ENCODE data around the gene F11R. TPM values are rescaled to one million over a fixed set of nuclear protein-coding genes. Genes with fewer than 3 reads are reported as not detected.

The F11R gene
- total RNA-seq (2016; rRNA removed; fragmentation: Illumina TruSeq; extraction: Trizol) = 41.4 and 95.8 TPM in 2 replicates
- 4.5 and 5.4 TPM in 2 replicates for total RNA-seq (2016; cell fraction: cytosol; rRNA removed; fragmentation: Illumina TruSeq; extraction: Trizol; ENCODE audit: low read depth)
- 42.0 and 91.4 TPM in 2 replicates for total RNA-seq (2016; cell fraction: insoluble cytoplasmic fraction; rRNA removed; fragmentation: Illumina TruSeq; extraction: Trizol)
- total RNA-seq (2016; cell fraction: membrane; rRNA removed; fragmentation: Illumina TruSeq; extraction: Trizol) = 13.3 and 15.6 TPM in 2 replicates
- total RNA-seq (2016; cell fraction: nucleus; rRNA removed; fragmentation: Illumina TruSeq; extraction: Trizol) = 73.4 and 78.1 TPM in 2 replicates
- polyA plus RNA-seq (2011; rRNA removed) = 105 and 145 TPM in 2 replicates
- 97.9 and 106 TPM in 2 replicates for polyA plus RNA-seq (2011; cell fraction: cytosol; rRNA removed)
- polyA plus RNA-seq (2011; cell fraction: nucleus; rRNA removed) = 65.0 and 70.1 TPM in 2 replicates
- polyA plus RNA-seq (2012) = 48.5 and 60.7 TPM in 2 replicates
- 4.5 and 4.7 TPM in 2 replicates for polyA plus RNA-seq (2016; cell fraction: cytosol; fragmentation: Illumina TruSeq; extraction: Trizol; ENCODE audit: low read depth)
- 24.5 and 27.5 TPM in 2 replicates for polyA plus RNA-seq (2016; cell fraction: insoluble cytoplasmic fraction; fragmentation: Illumina TruSeq; extraction: Trizol; ENCODE audit: low read depth)
- polyA plus RNA-seq (2016; cell fraction: membrane; fragmentation: Illumina TruSeq; extraction: Trizol; ENCODE audit: low read depth) = 8.6 and 9.1 TPM in 2 replicates
- polyA plus RNA-seq (2016; cell fraction: nucleus; fragmentation: Illumina TruSeq; extraction: Trizol; ENCODE audit: insufficient read depth, low read depth) = 69.9 and 80.4 TPM in 2 replicates
- polyA minus RNA-seq (2011; rRNA and poly(A)+ RNA removed; ENCODE audit: low replicate concordance) = 95.1 and 327 TPM in 2 replicates
- 74.7 and 90.1 TPM in 2 replicates for polyA minus RNA-seq (2011; cell fraction: cytosol; rRNA and poly(A)+ RNA removed)
- 27.6 and 39.4 TPM in 2 replicates for polyA minus RNA-seq (2011; cell fraction: nucleus; rRNA and poly(A)+ RNA removed)
- percentile 77 among the genes with signal in this experiment for Bru-seq, nascent RNA
- percentile 97 among the genes with signal in this experiment for BruChase-seq, experiment 1, labeled RNA remaining after a 6-hour chase
- percentile 92 among the genes with signal in this experiment for BruChase-seq, experiment 2, labeled RNA remaining after a 2-hour chase
- long read RNA-seq, experiment 1, partial matches to known transcripts = 0 of 8 reads
- long read RNA-seq, experiment 1, other reads (novel, unspliced or antisense) = 8 of 8 reads
- long read RNA-seq, experiment 2, partial matches to known transcripts = 1 of 141 reads
- long read RNA-seq, experiment 2, other reads (novel, unspliced or antisense) = 140 of 141 reads

DNA sequence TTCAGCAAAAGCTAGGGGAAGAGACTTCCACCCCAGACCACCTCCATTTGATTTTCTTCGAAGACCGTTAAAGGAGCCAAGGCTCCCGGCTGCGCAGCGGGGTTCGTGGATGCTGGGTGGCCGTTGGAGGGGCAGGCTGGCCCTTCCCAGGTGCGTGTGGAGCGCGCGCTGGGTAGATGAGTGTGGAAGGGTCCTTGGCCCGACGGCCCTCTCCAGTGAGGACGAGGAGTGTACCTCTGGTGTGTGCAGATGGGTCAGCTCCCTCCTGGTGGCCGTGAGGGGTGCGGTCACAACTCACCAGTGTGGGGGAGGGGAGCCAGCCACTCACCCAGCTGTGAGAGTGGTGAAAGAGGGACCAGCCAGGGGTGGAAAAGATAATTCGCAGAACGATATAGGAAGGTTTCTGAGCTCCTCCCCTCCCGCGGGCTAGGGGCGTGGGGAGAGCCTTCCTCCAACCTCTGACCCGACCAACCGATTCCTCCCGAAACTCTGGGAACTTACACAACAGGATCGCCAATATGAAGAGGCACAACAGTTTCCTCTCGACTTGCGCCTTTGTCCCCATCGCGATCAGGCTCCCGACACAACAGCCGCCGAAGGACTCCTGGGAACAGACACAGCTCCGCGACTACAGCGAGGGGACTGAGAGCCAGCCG, at the start of gene F11R:
TSS of gene F11R (minus strand) at position 644 of the 656 bp plus-strand sequence. CDS start at position 565, 79 bp downstream.
- ATAC-seq (peak; percentile 80), DNase-seq (ENCODE audit: low spot score) (peak; percentile 62), FAIRE-seq (no peak)
- no peaks in the 10 kb centered on the region for H3K9me3 ChIP-seq (ENCODE audit: low read length)
- no peaks in the 10 kb centered on the region; a peak in 1 of 5 replicates for H3K27me3 ChIP-seq (ENCODE audit: control insufficient read depth in 1 of 2, insufficient read depth in 2 of 2, low read length in 2 of 2)
- no peaks in the 10 kb centered on the region for H3K36me3 ChIP-seq (replicated peaks in 1 of 2; ENCODE audit: control insufficient read depth in 1 of 2, insufficient read depth in 2 of 2, low read length in 2 of 2)
- WGBS (ENCODE audit: low lambda C conversion rate) = 2% methylated on average over 20 of the region's 36 CpGs
- POLR2A ChIA-PET = interaction anchor here (0.7 to 2.3 kb wide), 19 partner anchors 8 to 704 kb away, joined by 3 to 60 read pairs (median 5); partner anchors contain the start of genes DEDD, KLHDC9, NIT1 and PFDN2
- 0 out of 2 replicates have a peak, but pooled peaks cover 3% of the 10 kb centered on the region for H4K20me1 ChIP-seq (ENCODE audit: insufficient read depth, low read length)
- H3K27ac ChIP-seq (ENCODE audit: extremely low read length, insufficient read depth, low read length) = peak within 1 kb of the TSS; percentile 75
- in situ Hi-C loops (cut with HindIII; ENCODE audit: extremely low pct_ligation_motif_present, low pct_unique_long_range_greater_than_20kb) = no loop called here
- TSS peak; percentile 80 for BruUV-seq (replicated peaks)
- intact Hi-C loops (cut with micrococcal nuclease; ENCODE audit: unreplicated experiment) = loop anchor here (1.0 kb wide), 2 partner anchors 7 to 23 kb away; no protein-coding TSS in a partner anchor
- H3K4me1 ChIP-seq (ENCODE audit: insufficient read depth, low read length) = peaks cover 52% of the 10 kb centered on the region
- H3K4me2 ChIP-seq (ENCODE audit: low read depth, low read length) = peak within 1 kb of the TSS; percentile 77
- H2AFZ ChIP-seq (ENCODE audit: low read length) = peak within 1 kb of the TSS; percentile 66
- H3K79me2 ChIP-seq (ENCODE audit: insufficient read depth, low read length) = peaks cover 35% of the 10 kb centered on the region
- H3K9ac ChIP-seq (ENCODE audit: insufficient read depth, low read depth, low read length) = peak within 1 kb of the TSS; percentile 76
- H3K4me3 ChIP-seq (replicated peaks in 1 of 3; ENCODE audit: insufficient read depth in 1 of 3, low read depth in 2 of 3, low read length in 3 of 3) = peak within 1 kb of the TSS; percentile 64 to 87 (median 84)
- CTCF ChIA-PET (ENCODE audit: low intra/inter-chr PET ratio, low total read pairs) = interaction anchor here (0.8 to 1.8 kb wide), 2 partner anchors 23 to 24 kb away, joined by 3 to 4 read pairs; no protein-coding TSS in a partner anchor
- TF ChIP-seq TP53 (CRISPR knock-in tag; conservative IDR thresholded peaks at IDR 0.05) = 0 out of 2 replicates have a peak, but pooled peaks have one; percentile 43
- TF ChIP-seq SRSF1 (optimal IDR thresholded peaks at IDR 0.05; ENCODE audit: low read depth, low read length) = peak; percentile 9
- TF ChIP-seq, protein P1, sequence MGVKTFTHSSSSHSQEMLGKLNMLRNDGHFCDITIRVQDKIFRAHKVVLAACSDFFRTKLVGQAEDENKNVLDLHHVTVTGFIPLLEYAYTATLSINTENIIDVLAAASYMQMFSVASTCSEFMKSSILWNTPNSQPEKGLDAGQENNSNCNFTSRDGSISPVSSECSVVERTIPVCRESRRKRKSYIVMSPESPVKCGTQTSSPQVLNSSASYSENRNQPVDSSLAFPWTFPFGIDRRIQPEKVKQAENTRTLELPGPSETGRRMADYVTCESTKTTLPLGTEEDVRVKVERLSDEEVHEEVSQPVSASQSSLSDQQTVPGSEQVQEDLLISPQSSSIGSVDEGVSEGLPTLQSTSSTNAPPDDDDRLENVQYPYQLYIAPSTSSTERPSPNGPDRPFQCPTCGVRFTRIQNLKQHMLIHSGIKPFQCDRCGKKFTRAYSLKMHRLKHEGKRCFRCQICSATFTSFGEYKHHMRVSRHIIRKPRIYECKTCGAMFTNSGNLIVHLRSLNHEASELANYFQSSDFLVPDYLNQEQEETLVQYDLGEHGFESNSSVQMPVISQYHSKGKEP (CRISPR knock-in tag; IDR thresholded peaks at IDR 0.05) = no peak
- TF ChIP-seq, protein P2, sequence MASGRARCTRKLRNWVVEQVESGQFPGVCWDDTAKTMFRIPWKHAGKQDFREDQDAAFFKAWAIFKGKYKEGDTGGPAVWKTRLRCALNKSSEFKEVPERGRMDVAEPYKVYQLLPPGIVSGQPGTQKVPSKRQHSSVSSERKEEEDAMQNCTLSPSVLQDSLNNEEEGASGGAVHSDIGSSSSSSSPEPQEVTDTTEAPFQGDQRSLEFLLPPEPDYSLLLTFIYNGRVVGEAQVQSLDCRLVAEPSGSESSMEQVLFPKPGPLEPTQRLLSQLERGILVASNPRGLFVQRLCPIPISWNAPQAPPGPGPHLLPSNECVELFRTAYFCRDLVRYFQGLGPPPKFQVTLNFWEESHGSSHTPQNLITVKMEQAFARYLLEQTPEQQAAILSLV (CRISPR knock-in tag; IDR thresholded peaks at IDR 0.05; ENCODE audit: borderline replicate concordance) = peak; percentile 23; the same call in 1 of the 2 replicates
- TF ChIP-seq TCF12 (IDR thresholded peaks at IDR 0.05) = no peak
- TF ChIP-seq TCF12 (CRISPR knock-in tag; IDR thresholded peaks at IDR 0.05) = 0 out of 2 replicates have a peak, but pooled peaks have one; percentile 18
- no peak for TF ChIP-seq LCORL (IDR thresholded peaks at IDR 0.05)
- no peak; the same call in 1 of the 2 replicates for TF ChIP-seq LCORL (CRISPR knock-in tag; IDR thresholded peaks at IDR 0.05)
- TF ChIP-seq, protein P3, sequence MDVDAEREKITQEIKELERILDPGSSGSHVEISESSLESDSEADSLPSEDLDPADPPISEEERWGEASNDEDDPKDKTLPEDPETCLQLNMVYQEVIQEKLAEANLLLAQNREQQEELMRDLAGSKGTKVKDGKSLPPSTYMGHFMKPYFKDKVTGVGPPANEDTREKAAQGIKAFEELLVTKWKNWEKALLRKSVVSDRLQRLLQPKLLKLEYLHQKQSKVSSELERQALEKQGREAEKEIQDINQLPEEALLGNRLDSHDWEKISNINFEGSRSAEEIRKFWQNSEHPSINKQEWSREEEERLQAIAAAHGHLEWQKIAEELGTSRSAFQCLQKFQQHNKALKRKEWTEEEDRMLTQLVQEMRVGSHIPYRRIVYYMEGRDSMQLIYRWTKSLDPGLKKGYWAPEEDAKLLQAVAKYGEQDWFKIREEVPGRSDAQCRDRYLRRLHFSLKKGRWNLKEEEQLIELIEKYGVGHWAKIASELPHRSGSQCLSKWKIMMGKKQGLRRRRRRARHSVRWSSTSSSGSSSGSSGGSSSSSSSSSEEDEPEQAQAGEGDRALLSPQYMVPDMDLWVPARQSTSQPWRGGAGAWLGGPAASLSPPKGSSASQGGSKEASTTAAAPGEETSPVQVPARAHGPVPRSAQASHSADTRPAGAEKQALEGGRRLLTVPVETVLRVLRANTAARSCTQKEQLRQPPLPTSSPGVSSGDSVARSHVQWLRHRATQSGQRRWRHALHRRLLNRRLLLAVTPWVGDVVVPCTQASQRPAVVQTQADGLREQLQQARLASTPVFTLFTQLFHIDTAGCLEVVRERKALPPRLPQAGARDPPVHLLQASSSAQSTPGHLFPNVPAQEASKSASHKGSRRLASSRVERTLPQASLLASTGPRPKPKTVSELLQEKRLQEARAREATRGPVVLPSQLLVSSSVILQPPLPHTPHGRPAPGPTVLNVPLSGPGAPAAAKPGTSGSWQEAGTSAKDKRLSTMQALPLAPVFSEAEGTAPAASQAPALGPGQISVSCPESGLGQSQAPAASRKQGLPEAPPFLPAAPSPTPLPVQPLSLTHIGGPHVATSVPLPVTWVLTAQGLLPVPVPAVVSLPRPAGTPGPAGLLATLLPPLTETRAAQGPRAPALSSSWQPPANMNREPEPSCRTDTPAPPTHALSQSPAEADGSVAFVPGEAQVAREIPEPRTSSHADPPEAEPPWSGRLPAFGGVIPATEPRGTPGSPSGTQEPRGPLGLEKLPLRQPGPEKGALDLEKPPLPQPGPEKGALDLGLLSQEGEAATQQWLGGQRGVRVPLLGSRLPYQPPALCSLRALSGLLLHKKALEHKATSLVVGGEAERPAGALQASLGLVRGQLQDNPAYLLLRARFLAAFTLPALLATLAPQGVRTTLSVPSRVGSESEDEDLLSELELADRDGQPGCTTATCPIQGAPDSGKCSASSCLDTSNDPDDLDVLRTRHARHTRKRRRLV (CRISPR knock-in tag; IDR thresholded peaks at IDR 0.05) = peak; percentile 54; the same call in 1 of the 2 replicates
- TF ChIP-seq PHF8 (CRISPR knock-in tag; IDR thresholded peaks at IDR 0.05) = peak; percentile 65

Measured in HepG2 (cell line).